BE2C (cell line): ENCODE measurements around the gene ABHD1.

Experiments used
- DNase-seq: peaks from one replicate; pipeline ENCODE4 v3.0.0-alpha.2; 2020
- H3K27me3 ChIP-seq: fragments of 250-450 bp; sonication (Bioruptor Pico); 2 replicates; pipeline ENCODE4 v1.5.1; 2020; ENCODE audit warnings: mild to moderate bottlenecking
- H3K36me3 ChIP-seq: fragments of 250-450 bp; sonication (Bioruptor Pico); 2 replicates; pipeline ENCODE4 v1.5.1; 2020; ENCODE audit warnings: mild to moderate bottlenecking
- H3K4me1 ChIP-seq: fragments of 250-450 bp; sonication (Bioruptor Pico); 2 replicates; pipeline ENCODE4 v1.5.1; 2020
- H3K4me3 ChIP-seq: 2 replicates; pipeline ENCODE4 v1.5.1; 2011; ENCODE audit warnings: low read depth, low read length
- H3K9me3 ChIP-seq: fragments of 250-450 bp; sonication (Bioruptor Pico); 2 replicates; pipeline ENCODE4 v1.5.1; 2020
- CTCF ChIP-seq: IDR thresholded peaks from 2 replicates; pipeline ENCODE4 v1.5.1; 2012; ENCODE audit warnings: mild to moderate bottlenecking, low read depth, low read length

The ABHD1 gene

DNA sequence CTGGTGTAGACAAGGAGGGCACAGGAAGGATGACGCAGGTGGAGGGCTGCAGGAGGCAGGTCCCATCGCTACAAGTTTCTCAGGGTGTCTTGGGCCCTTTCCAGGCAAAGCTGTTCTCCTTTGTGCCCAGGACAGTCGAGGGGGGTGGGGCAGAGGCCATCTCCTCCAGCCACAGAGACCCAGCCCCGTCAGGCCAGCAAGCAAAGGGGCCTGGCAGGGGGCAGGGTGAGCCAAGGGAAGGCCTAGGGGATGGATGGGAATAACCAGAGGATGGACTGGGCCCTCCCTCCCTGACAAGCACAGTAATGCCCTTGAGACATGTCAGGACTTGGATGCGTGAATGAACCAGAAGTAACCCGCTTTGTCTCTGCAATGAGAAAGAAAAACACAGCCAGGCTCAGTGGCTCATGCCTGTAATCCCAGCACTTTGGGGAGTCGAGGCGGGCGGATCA lies 31.5 kb downstream of the ABHD1 start:
- Histone ChIP-seq H3K36me3 (no peaks in the 10 kb centered on the region), H3K27me3 (no peaks in the 10 kb centered on the region), H3K4me1 (no peaks in the 10 kb centered on the region), H3K9me3 (no peaks in the 10 kb centered on the region), H3K4me3 (no peak overlapping the region)
- TF ChIP-seq CTCF = no peak
- no peak for DNase-seq

DNA sequence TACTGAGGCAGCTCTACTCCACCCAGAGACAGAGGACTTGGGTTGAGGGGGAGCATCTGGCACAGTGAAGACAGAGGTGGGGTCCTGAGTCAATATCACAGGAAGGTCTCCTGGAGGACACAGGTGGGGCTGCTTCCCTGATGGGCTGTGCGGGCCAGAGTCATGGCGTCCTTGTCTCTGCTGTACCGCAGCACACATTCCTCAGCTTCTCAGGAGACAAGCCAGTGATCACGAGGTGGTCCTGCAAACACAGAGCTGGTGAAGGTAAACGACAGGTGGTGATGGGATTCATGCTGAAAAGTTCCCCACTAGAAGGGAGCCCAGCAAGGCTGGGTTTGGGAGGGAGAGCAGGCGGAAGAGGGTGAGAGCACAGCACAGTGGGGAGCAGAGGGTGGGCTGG lies 34.9 kb downstream of the ABHD1 start:
- Histone ChIP-seq H3K9me3 (no peaks in the 10 kb centered on the region), H3K27me3 (no peaks in the 10 kb centered on the region), H3K4me1 (no peaks in the 10 kb centered on the region), H3K36me3 (no peaks in the 10 kb centered on the region), H3K4me3 (no peak overlapping the region)
- no peak for DNase-seq
- TF ChIP-seq CTCF = no peak

- no peak overlapping the region for H3K4me3 ChIP-seq
- H3K27me3 ChIP-seq = no peaks in the 10 kb centered on the region
- no peak for TF ChIP-seq CTCF
- no peak for DNase-seq
- no peaks in the 10 kb centered on the region for H3K4me1 ChIP-seq
- no peaks in the 10 kb centered on the region for H3K36me3 ChIP-seq
- no peaks in the 10 kb centered on the region for H3K9me3 ChIP-seq
Observed at GRCh38 chr2:27159271-27159670, 35.7 kb downstream of the ABHD1 start.

DNA sequence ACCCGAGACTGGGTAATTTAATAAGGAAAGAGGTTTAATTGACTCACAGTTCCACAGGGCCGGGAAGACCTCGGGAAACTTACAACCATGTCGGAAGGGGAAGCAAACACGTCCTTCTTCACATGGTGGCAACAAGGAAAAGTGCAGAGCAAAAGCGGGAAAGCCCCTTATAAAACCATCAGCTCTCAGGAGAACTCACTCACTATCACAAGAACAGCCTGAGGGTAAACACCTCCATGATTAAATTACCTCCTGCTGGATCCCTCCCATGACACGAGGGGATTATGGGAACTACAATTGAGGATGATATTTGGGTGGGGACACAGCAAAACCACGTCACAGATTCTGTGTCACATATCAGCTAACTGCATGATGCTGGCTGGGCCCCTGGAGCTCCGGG lies 36.6 kb downstream of the ABHD1 start:
- no peaks in the 10 kb centered on the region for H3K4me1 ChIP-seq
- H3K4me3 ChIP-seq = no peak overlapping the region
- no peak for DNase-seq
- no peaks in the 10 kb centered on the region for H3K27me3 ChIP-seq
- H3K9me3 ChIP-seq = no peaks in the 10 kb centered on the region
- TF ChIP-seq CTCF = no peak
- H3K36me3 ChIP-seq = no peaks in the 10 kb centered on the region

GRCh38 chr2:27162151-27163121 lies 38.8 kb downstream of the ABHD1 start:
- Histone ChIP-seq H3K4me1 (no peaks in the 10 kb centered on the region), H3K27me3 (no peaks in the 10 kb centered on the region), H3K4me3 (no peak overlapping the region), H3K36me3 (no peaks in the 10 kb centered on the region), H3K9me3 (no peaks in the 10 kb centered on the region)
- no peak for DNase-seq
- TF ChIP-seq CTCF = no peak
